ENCODE data around the gene GLIS1. TPM values are rescaled to one million over a fixed set of nuclear protein-coding genes. Genes with fewer than 3 reads are reported as not detected.

GLIS1 gene
- polyA plus RNA-seq, 1 donor (not counting 4 experiments of a cell fraction or from before 2014, with no cell fraction given) = not detected

DNA sequence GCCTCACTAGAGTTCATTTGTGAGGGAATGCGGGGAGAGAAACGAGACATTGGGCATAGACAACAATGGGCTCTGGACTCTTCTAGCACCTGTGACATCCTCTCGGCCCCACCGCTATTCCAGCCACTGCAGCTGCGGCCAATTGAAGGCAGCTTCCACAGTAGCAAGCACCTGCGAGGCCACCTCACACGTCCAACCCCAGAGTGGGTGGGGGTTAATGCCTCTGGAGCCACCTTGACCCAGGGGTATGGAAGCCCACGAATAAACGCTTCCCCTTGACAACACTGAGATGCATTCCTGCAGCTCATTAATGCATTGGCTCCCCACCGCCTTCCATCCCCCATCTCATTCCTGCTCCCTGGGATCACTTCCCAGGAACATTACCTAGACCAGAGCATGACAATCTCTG, 104.4 kb downstream of the GLIS1 start:
- H3K79me2 ChIP-seq (ENCODE audit: control insufficient read depth, insufficient read depth, low read length) = no peaks in the 10 kb centered on the region
- H3K4me3 ChIP-seq (ENCODE audit: control insufficient read depth in 2 of 3, extremely low read depth in 1 of 3, insufficient read depth in 2 of 3, low read depth in 1 of 3, low read length in 3 of 3) = no peak overlapping the region
- DNase-seq (ENCODE audit: low read depth, low spot score) (no peak), FAIRE-seq (no peak)
- H4K20me1 ChIP-seq (ENCODE audit: control insufficient read depth, extremely low read depth, insufficient read depth, low read length) = no peaks in the 10 kb centered on the region
- dilution Hi-C loops (cut with MboI; ENCODE audit: extremely low pct_ligation_motif_present, low sequenced_read_pairs) = no loop called here
- H3K27ac ChIP-seq (ENCODE audit: control insufficient read depth, insufficient read depth, low read length) = no peak overlapping the region
- peaks cover 11% of the 10 kb centered on the region for H3K27me3 ChIP-seq (ENCODE audit: control insufficient read depth, extremely low read depth, insufficient read depth, low read length)
- no peaks in the 10 kb centered on the region for H3K9me1 ChIP-seq (ENCODE audit: control insufficient read depth, extremely low read depth, insufficient read depth, low read length)
- H3K9ac ChIP-seq (ENCODE audit: control insufficient read depth, extremely low read depth, insufficient read depth, low read length) = no peak overlapping the region
- TF ChIP-seq EZH2 (IDR thresholded peaks at IDR 0.05; ENCODE audit: low read length) (no peak), CTCF (optimal IDR thresholded peaks at IDR 0.05 in 1 of 3, IDR thresholded peaks at IDR 0.05 in 1 of 3, conservative IDR thresholded peaks at IDR 0.05 in 1 of 3; ENCODE audit: extremely low read depth in 1 of 3, insufficient read depth in 2 of 3, low read length in 3 of 3) (no peak)
- H3K9me3 ChIP-seq (ENCODE audit: control insufficient read depth, low read depth, low read length) = no peaks in the 10 kb centered on the region
- peaks cover 2% of the 10 kb centered on the region for H3K4me1 ChIP-seq (ENCODE audit: control insufficient read depth, extremely low read depth, insufficient read depth, low read length)
- H2AFZ ChIP-seq (ENCODE audit: control insufficient read depth, low read length) = no peak overlapping the region
- H3K4me2 ChIP-seq (ENCODE audit: control insufficient read depth, extremely low read depth, insufficient read depth, low read depth, low read length) = no peak overlapping the region
- no peaks in the 10 kb centered on the region for H3K36me3 ChIP-seq (ENCODE audit: control insufficient read depth in 2 of 2, extremely low read depth in 1 of 2, insufficient read depth in 2 of 2, low read length in 2 of 2)

GRCh38 chr1:53633073-53633704, 105.8 kb downstream of the GLIS1 start:
- TF ChIP-seq EZH2 (IDR thresholded peaks at IDR 0.05; ENCODE audit: low read length) (no peak), CTCF (optimal IDR thresholded peaks at IDR 0.05 in 1 of 3, IDR thresholded peaks at IDR 0.05 in 1 of 3, conservative IDR thresholded peaks at IDR 0.05 in 1 of 3; ENCODE audit: extremely low read depth in 1 of 3, insufficient read depth in 2 of 3, low read length in 3 of 3) (no peak)
- H3K9ac ChIP-seq (ENCODE audit: control insufficient read depth, extremely low read depth, insufficient read depth, low read length) = no peak overlapping the region
- H3K79me2 ChIP-seq (ENCODE audit: control insufficient read depth, insufficient read depth, low read length) = no peaks in the 10 kb centered on the region
- H3K9me3 ChIP-seq (ENCODE audit: control insufficient read depth, low read depth, low read length) = no peaks in the 10 kb centered on the region
- DNase-seq (ENCODE audit: low read depth, low spot score) (no peak), FAIRE-seq (no peak)
- H3K27me3 ChIP-seq (ENCODE audit: control insufficient read depth, extremely low read depth, insufficient read depth, low read length) = peaks cover 14% of the 10 kb centered on the region
- H3K27ac ChIP-seq (ENCODE audit: control insufficient read depth, insufficient read depth, low read length) = no peak overlapping the region
- H2AFZ ChIP-seq (ENCODE audit: control insufficient read depth, low read length) = no peak overlapping the region
- H3K4me1 ChIP-seq (ENCODE audit: control insufficient read depth, extremely low read depth, insufficient read depth, low read length) = no peaks in the 10 kb centered on the region
- H3K4me3 ChIP-seq (ENCODE audit: control insufficient read depth in 2 of 3, extremely low read depth in 1 of 3, insufficient read depth in 2 of 3, low read depth in 1 of 3, low read length in 3 of 3) = no peak overlapping the region
- no peaks in the 10 kb centered on the region for H3K36me3 ChIP-seq (ENCODE audit: control insufficient read depth in 2 of 2, extremely low read depth in 1 of 2, insufficient read depth in 2 of 2, low read length in 2 of 2)
- dilution Hi-C loops (cut with MboI; ENCODE audit: extremely low pct_ligation_motif_present, low sequenced_read_pairs) = no loop called here
- no peak overlapping the region for H3K4me2 ChIP-seq (ENCODE audit: control insufficient read depth, extremely low read depth, insufficient read depth, low read depth, low read length)
- H3K9me1 ChIP-seq (ENCODE audit: control insufficient read depth, extremely low read depth, insufficient read depth, low read length) = no peaks in the 10 kb centered on the region
- H4K20me1 ChIP-seq (ENCODE audit: control insufficient read depth, extremely low read depth, insufficient read depth, low read length) = no peaks in the 10 kb centered on the region

All from keratinocyte (primary cell).